Stimulated activated CD4-positive, alpha-beta T cell treated with anti-CD3 and anti-CD28 coated beads, Interleukin-1b, Interleukin-23, amount 100 ng/mL, for 48 hours (primary cell): ENCODE data around the gene KANSL1.
"Not testable (repeated sequence)": the region's sequence is repeated elsewhere in the genome, so short reads cannot be mapped to it uniquely, and the experiment has no call there.

Experiments
- DNase-seq: peaks from one replicate; pipeline ENCODE4 v3.0.0-alpha.2; 2020

The KANSL1 gene

GRCh38 chr17:46109603-46110189 is 83.5 kb downstream of the KANSL1 start:
- no peak for DNase-seq

GRCh38 chr17:46108550-46109110 is 84.6 kb downstream of the KANSL1 start:
- DNase-seq = no peak

- no peak for DNase-seq
Observed at GRCh38 chr17:46108120-46108519, 85.1 kb downstream of the KANSL1 start.

- no peak for DNase-seq
Observed at GRCh38 chr17:46106966-46107644, 86.1 kb downstream of the KANSL1 start.

GRCh38 chr17:46102806-46103205 is 90.4 kb downstream of the KANSL1 start:
- DNase-seq = not testable (repeated sequence)

- not testable (repeated sequence) for DNase-seq
Observed at GRCh38 chr17:46101785-46102617, 91.2 kb downstream of the KANSL1 start.

GRCh38 chr17:46100590-46100989 is 92.6 kb downstream of the KANSL1 start:
- no peak for DNase-seq

GRCh38 chr17:46099865-46100264 is 93.4 kb downstream of the KANSL1 start:
- DNase-seq = no peak

GRCh38 chr17:46097497-46097896 is 95.7 kb downstream of the KANSL1 start:
- DNase-seq = no peak

GRCh38 chr17:46092991-46093390 is 100.2 kb downstream of the KANSL1 start:
- no peak for DNase-seq

GRCh38 chr17:46090871-46091270 is 102.4 kb downstream of the KANSL1 start:
- DNase-seq = no peak

- no peak for DNase-seq
Observed at GRCh38 chr17:46089389-46089965, 103.8 kb downstream of the KANSL1 start.

GRCh38 chr17:46088595-46088994 is 104.6 kb downstream of the KANSL1 start:
- DNase-seq = no peak

GRCh38 chr17:46087871-46088270 is 105.4 kb downstream of the KANSL1 start:
- not testable (repeated sequence) for DNase-seq

- no peak for DNase-seq
Observed at GRCh38 chr17:46086821-46087220, 106.4 kb downstream of the KANSL1 start.

- no peak for DNase-seq
Observed at GRCh38 chr17:46085522-46085921, 107.7 kb downstream of the KANSL1 start.

- DNase-seq = no peak
Observed at GRCh38 chr17:46082257-46082656, 111.0 kb downstream of the KANSL1 start.

GRCh38 chr17:46081018-46081320 is 112.3 kb downstream of the KANSL1 start:
- DNase-seq = no peak

- no peak for DNase-seq
Observed at GRCh38 chr17:46080118-46081017, 112.9 kb downstream of the KANSL1 start.

GRCh38 chr17:46078675-46079074 is 114.6 kb downstream of the KANSL1 start:
- DNase-seq = no peak

- DNase-seq = no peak
Observed at GRCh38 chr17:46074540-46074939, 118.7 kb downstream of the KANSL1 start.

GRCh38 chr17:46072998-46073397 is 120.2 kb downstream of the KANSL1 start:
- no peak for DNase-seq
